ENCODE measurements around the gene NRXN3.

The NRXN3 gene

DNA sequence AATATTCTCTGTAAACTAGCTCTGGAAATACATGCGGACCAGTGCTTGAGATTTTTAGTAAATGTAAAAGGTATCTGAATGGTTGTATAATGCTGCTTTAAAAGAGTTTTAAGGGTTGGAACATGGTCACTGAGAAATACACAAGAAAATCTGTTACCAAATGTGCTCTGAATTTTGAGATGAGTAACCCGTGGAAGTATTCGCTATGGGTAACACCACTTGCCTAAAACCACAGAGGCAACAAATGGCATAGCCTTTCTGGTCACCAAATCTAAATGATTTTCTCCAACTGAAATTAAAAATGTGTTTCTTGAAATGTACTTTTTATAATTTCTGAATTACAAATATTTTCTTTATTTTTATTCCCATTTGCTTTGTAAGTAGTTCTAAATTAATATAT is 1295.5 kb downstream of the NRXN3 start:
- DNase-seq: no peak

DNA sequence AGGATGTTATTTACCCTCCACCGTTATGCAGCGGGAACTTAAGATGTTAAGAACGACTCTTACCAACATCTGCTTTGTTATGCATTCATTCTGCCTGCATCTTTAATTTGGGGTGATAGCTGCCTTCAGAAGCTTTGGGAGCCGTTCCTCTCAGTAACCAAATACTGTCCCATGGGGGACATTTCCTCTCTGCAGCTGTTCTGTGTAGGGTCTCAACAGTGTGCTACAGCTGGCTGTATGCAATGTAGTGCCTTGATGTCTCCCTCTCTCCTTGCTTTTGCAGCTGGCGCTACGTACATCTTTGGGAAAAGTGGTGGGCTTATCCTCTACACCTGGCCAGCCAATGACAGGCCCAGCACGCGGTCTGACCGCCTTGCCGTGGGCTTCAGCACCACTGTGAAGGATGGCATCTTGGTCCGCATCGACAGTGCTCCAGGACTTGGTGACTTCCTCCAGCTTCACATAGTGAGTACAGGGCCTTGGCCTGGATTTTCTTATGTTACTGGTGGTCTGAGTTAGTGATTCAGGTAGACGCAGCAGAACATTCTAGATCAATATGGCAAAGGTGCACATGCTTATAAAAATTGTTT is 1296.9 kb downstream of the NRXN3 start:
- no peak for DNase-seq

GRCh38 chr14:79467835-79468234 is 1297.7 kb downstream of the NRXN3 start:
- no peak for DNase-seq

DNA sequence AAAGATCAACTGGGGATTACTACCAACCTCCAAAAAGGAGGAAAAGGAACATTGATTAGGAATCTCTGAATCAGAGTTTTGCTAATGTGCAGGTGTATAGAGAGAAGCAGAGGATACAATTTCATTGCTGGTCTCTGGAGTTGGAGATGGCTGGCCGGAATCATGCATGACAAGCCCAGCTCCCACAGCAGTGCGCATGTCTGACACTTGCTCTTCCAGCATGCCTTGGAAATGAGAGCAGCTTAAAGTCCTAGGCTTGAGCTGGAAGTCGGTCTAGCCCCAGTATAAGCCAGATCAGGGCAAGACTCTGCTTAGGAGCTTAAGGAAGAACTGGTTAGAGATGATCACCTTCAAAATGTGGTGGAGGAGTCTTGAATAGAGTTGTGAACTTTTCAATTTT is 1298.3 kb downstream of the NRXN3 start:
- DNase-seq: no peak

DNA sequence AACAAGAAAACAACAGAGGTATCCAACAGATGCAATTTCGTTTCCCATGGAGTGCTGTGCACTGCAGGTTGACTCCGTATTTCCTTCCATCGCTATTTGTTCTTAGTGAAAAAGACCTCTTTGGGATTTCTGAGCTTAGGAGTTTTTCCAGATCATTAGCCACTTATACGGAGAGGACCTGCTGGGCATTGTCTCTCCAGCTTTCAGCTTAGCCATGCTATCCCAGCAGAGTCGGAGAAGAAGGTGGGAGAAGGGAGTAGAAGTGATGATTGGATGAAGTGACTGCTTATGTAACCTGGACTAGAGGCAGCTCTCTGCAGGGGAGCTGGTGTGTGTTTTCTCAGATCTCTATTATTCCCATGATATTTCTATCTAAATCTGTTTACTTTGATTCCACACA is 1303.5 kb downstream of the NRXN3 start:
- no peak for DNase-seq

GRCh38 chr14:79475887-79476532 is 1305.8 kb downstream of the NRXN3 start:
- DNase-seq: no peak

DNA sequence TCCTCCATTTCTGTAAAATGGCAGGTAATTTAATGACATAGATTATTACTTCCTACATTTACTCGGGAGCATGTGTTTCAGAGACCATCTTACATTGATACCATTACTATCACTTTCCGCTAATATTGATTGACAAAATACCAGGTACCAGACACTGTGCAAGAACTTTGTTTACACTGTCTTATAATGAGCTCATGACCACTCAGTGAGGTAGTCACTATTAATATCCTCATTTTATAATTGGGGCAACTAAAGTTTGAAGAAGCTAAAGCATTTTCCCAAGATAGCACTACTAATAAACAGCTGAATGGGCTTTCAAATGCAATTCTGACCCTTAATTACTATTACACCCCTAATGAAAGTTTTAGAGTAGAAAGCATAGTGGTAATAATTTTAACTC is 1306.4 kb downstream of the NRXN3 start:
- no peak for DNase-seq

DNA sequence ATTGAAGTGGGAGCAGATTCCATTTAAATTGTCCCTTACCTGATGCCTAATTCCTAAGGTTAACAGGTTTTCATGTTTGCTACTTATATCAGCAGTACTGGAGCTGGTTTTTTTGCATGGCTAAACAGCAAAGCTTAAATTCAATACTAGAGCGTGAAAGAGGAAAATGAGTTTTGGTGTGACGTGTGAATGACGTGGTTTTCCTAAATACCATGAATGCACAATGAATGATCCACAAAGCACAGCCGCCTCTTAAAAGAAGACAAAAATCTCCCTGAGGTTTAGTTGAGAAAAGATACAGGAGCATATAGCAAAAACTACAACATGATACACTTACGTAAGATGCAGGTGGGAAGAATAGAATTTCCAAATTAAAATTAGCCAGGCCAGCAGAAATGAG is 1310.0 kb downstream of the NRXN3 start:
- DNase-seq: no peak

GRCh38 chr14:79482825-79483224 is 1312.7 kb downstream of the NRXN3 start:
- no peak for DNase-seq

GRCh38 chr14:79483477-79484388 is 1313.6 kb downstream of the NRXN3 start:
- no peak for DNase-seq

GRCh38 chr14:79487632-79488031 is 1317.5 kb downstream of the NRXN3 start:
- DNase-seq: no peak

GRCh38 chr14:79491161-79491560 is 1321.0 kb downstream of the NRXN3 start:
- no peak for DNase-seq

- DNase-seq: no peak
These were observed 1323.0 kb downstream of the NRXN3 start for GRCh38 chr14:79493081-79493645.

DNA sequence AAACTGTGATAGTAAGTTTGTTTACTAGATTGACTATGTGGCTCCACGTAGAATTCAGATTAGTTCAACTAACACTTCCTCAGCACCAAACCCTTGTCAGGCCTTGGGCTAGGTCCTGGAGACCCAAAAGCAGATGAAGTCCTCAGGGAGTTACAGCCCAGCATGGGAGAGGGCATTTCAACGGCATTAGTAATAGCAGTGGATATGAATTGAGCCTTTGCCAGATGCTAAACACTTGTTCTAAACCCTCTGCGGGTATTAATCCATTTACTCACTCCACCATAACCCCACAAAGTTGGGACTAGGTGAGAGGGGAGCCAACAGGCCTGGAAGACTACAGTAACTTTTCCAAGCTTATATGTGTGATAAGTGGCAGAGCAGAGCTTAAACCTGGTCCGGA is 1326.5 kb downstream of the NRXN3 start:
- no peak for DNase-seq

DNA sequence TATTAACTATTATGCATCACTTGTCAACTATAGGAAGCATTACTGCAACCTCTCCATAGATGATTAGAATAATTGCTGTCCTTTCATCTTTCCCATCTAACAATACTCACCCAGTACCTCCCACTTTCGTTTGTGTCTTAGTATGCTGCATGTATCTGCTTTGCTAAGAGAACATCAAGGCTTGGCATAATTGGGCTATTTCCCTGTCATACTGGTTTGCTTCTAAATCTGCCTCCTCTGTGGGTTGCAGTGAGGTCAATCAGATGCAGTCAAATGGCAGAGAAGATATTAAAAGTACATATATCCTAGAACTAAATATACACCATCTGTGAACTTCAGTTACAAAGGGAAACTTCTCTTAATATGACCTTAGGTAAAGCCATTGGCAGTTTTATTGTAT is 1330.3 kb downstream of the NRXN3 start:
- no peak for DNase-seq

DNA sequence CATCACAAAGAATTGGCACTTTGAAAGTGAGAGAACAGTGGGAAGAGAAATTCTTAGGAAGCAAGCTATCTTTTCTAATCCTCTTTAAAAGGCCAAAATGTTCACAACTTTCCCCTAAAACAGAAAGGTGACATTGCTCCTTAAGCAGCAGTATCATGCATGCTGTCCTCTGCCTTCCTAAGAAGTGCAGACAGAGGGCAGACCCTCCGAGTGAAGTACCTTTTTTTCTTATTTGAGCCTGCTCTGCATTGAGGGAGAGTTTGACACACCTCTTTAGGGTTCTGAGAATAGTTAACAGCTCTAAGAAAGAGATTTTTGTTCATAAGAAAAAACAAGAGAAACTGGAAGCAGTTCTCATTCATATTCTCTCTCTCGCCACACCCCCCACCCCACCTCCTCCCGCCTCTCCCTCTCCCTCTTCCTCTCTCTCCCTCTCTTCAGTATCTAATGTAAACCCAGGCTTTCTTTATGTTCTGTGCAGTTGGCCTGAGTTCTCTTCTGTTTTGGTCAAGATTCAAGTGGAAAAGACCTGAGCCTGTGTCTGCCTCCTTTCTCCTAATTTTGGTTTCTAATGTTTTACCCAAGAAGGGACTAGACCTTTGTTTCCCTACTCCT is 1332.1 kb downstream of the NRXN3 start:
- no peak for DNase-seq

DNA sequence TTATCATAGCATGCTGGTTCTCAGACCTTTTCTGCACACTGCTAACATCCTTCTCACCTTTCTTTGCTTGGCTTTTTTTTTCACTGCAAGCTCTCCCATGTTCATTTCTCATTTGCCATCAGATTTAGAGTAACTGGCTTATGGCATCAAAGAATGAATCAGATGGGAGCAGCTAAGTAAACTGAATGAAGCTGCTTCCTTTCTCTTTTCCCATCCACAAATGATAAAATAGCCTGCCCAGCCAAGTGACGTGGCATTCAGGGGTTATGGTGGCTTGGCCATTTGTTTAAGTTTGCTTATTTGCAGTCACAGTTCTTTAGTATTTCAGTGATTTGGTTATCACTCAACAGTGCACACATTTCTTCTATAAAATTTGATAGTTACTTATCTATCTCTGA is 1332.6 kb downstream of the NRXN3 start:
- DNase-seq: no peak

DNA sequence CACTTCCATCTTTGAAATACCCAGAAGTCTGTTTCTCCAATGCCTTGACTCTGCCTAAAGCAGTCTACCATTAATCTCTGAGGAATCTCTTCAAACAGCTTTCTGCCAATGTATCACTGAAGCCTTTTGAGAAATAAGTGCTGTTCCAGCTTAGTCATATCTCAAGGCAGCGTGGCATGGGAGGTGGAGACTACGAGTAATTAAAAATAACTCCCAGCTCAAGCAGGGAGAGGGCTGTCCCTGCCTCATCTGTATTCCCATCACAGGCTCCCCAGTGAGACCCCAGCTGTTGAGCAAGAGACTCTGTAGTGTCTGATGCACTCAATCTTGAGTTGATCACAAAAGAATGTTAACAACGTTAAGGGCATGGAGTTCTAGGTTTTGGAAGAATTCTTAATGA is 1340.5 kb downstream of the NRXN3 start:
- no peak for DNase-seq

DNA sequence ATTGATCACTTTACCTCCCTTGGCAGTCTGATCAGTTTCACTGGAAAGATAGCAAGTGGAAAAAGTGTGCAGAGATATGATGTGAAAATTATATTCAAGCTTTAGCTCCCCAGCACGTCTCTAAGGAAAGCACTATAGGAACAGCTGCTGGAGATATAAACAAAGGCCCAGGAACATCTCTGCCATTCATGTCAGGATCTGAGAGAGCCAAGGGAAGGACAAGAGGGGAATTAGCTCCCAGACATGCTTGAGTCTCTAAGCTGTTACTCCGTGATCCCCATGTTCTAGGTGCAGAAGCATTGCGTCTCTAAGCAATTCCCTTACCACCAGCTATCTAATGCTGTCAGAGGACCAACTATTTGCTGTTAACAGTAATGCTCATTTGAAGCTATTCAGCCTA is 1341.0 kb downstream of the NRXN3 start:
- DNase-seq: no peak

- DNase-seq: no peak
These were observed 1343.3 kb downstream of the NRXN3 start for GRCh38 chr14:79513446-79513845.

GRCh38 chr14:79514700-79515099 is 1344.5 kb downstream of the NRXN3 start:
- no peak for DNase-seq

DNA sequence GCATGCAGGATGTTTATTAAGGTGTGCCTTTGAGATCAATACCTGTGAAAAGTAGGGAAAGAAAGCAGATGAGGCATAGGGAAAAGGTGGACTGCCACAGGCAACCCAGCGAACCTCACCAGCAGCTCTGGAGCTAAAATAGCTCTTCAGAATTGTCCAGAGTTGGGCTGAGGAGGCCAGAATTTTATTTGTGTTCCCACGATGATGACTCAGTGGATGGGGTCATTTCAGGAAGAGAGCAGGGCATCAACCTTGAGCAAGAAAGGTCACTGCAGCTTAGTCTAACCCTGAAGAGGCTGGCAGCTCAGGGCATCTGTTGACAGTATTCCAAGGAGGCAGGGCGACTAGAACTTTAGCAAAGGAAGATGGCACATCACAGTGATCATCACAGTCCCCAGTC is 1345.0 kb downstream of the NRXN3 start:
- no peak for DNase-seq

- DNase-seq: no peak
These were observed 1345.8 kb downstream of the NRXN3 start for GRCh38 chr14:79516009-79516408.

Measured in activated gamma-delta T cell treated with Interleukin-2 at 50 U/mL for 16 hours (primary cell).